CD4-positive, alpha-beta T cell (primary cell): ENCODE measurements around the gene PRICKLE1. TPM values are rescaled to one million over a fixed set of nuclear protein-coding genes. Genes with fewer than 3 reads are reported as not detected.

Experiments used
- ATAC-seq: fragments of 200-7000 bp; cut with Tn5 transposase; one replicate; pipeline ENCODE4 v1.10.0; 2022; ENCODE audit warnings: mild to moderate bottlenecking; ENCODE audit not compliant: poor library complexity
- CTCF ChIA-PET: fragments of 350-600 bp; sonication (Branson Sonifier 250); formaldehyde crosslinking; loops from one replicate; lab custom pipeline; 2021; ENCODE audit warnings: antibody characterized with exemption, inconsistent platforms; lab: Charles Lee
- POLR2A ChIA-PET: fragments of 350-600 bp; sonication (Branson Sonifier 250); formaldehyde crosslinking; loops from one replicate; lab custom pipeline; 2021; ENCODE audit warnings: antibody characterized with exemption, inconsistent platforms; lab: Charles Lee
- DNase-seq, 14 experiments: peaks; one replicate each; pipeline ENCODE4 v3.0.0-alpha.2; 2013 to 2020; ENCODE audit warnings: mixed read lengths in 2 of 14
- H3K27ac ChIP-seq, 2 donors: one replicate each; pipeline versions ENCODE4 v1.5.1 to v1.7.0; 2013; ENCODE audit warnings: low read length in 2 of 2, low read depth in 1 of 2, mild to moderate bottlenecking in 1 of 2
- H3K27me3 ChIP-seq, 2 experiments: 1 replicate in 1 of 2; 2 replicates in 1 of 2; pipeline versions ENCODE4 v1.6.1 to v1.7.0; 2013; ENCODE audit warnings: low read length in 2 of 2, control low read depth in 1 of 2, mild to moderate bottlenecking in 1 of 2, moderate library complexity in 1 of 2; ENCODE audit not compliant: insufficient read depth in 2 of 2, control insufficient read depth in 1 of 2
- H3K36me3 ChIP-seq: one replicate; pipeline ENCODE4 v1.6.1; 2013; ENCODE audit warnings: low read length, control low read depth; ENCODE audit not compliant: insufficient read depth
- H3K4me1 ChIP-seq: one replicate; pipeline ENCODE4 v1.6.1; 2013; ENCODE audit warnings: low read length, control low read depth; ENCODE audit not compliant: insufficient read depth
- H3K4me3 ChIP-seq: one replicate; pipeline ENCODE4 v1.5.1; 2013; ENCODE audit warnings: mild to moderate bottlenecking, low read length, moderate library complexity
- H3K9me3 ChIP-seq, 2 experiments: 1 replicate in 1 of 2; 2 replicates in 1 of 2; pipeline versions ENCODE4 v1.6.1 to v1.7.0; 2013; ENCODE audit warnings: low read length in 2 of 2, mild to moderate bottlenecking in 2 of 2, control low read depth in 1 of 2, moderate library complexity in 1 of 2; ENCODE audit not compliant: control insufficient read depth in 1 of 2, insufficient read depth in 1 of 2
- H3K27ac Mint-ChIP-seq: one replicate; pipeline ENCODE4 v1.8.0; 2020; ENCODE audit warnings: mixed read lengths
- H3K27me3 Mint-ChIP-seq: one replicate; pipeline ENCODE4 v1.8.0; 2021; ENCODE audit warnings: mixed read lengths
- H3K36me3 Mint-ChIP-seq: one replicate; pipeline ENCODE4 v1.8.0; 2021; ENCODE audit warnings: low read depth, mixed read lengths
- H3K4me1 Mint-ChIP-seq: one replicate; pipeline ENCODE4 v1.8.0; 2021; ENCODE audit warnings: low read depth, mixed read lengths
- H3K4me3 Mint-ChIP-seq: one replicate; pipeline ENCODE4 v1.8.0; 2020; ENCODE audit warnings: mild to moderate bottlenecking, mixed read lengths
- H3K9me3 Mint-ChIP-seq: one replicate; pipeline ENCODE4 v1.8.0; 2020; ENCODE audit warnings: mixed read lengths
- intact Hi-C, 2 experiments: fragments of 100-400 bp; cut with DNase I in 1 of 2; cut with micrococcal nuclease in 1 of 2; formaldehyde crosslinking; loops; one replicate each; pipeline versions ENCODE4 v1.15.1 to v1.9.0; 2023 to 2025; cut with DNase I, micrococcal nuclease
- total RNA-seq, 174 experiments: library from RNA in 2 of 174; stranded (reverse) in 2 of 174; gene quantifications; one replicate each; pipeline ENCODE4 v1.2.3 and lab custom pipeline; 2021 to 2026
- TF ChIP-seq, protein P1 (sequence below): fragments of 200-600 bp; IDR thresholded peaks from one replicate; pipeline ENCODE4 v1.8.0; 2022; ENCODE audit warnings: antibody characterized with exemption, mild to moderate bottlenecking

PRICKLE1 gene
- total RNA-seq, 2 experiments from 2014 or later: not detected

DNA sequence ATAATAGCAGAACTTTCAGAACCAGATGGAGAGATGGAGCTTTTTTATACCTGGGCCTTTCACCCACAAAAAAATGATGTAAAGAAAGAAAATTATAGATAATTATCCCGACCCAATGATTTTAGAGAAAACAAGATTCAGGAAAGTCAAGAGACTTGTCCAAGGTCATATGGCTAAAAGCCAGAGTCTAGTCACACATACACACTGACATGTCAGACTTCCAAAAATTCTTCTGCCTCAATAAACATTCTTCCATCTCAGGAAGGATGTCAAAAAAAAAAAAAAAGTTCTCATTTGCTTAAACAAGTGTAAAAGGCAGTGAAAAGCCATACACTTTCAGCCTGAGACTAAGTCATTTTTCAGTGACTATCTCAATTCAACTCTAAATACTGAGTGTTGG is 116.0 kb downstream of the PRICKLE1 start:
- Histone ChIP-seq H3K9me3 (peaks cover 0 to 5% of the 10 kb centered on the region in 2 experiments), H3K27ac (no peak overlapping the region), H3K4me1 (no peaks in the 10 kb centered on the region), H3K4me3 (no peak overlapping the region), H3K27me3 (peaks cover 6 to 16% of the 10 kb centered on the region in 2 experiments), H3K36me3 (no peaks in the 10 kb centered on the region)
- ChIA-PET POLR2A (no interaction called here), CTCF (no interaction called here)
- no peak for ATAC-seq
- DNase-seq: no peak
- no peak overlapping the region for H3K27ac Mint-ChIP-seq
- H3K4me1 Mint-ChIP-seq: peaks cover 17% of the 10 kb centered on the region
- no peaks in the 10 kb centered on the region for H3K36me3 Mint-ChIP-seq
- TF ChIP-seq, protein P1, sequence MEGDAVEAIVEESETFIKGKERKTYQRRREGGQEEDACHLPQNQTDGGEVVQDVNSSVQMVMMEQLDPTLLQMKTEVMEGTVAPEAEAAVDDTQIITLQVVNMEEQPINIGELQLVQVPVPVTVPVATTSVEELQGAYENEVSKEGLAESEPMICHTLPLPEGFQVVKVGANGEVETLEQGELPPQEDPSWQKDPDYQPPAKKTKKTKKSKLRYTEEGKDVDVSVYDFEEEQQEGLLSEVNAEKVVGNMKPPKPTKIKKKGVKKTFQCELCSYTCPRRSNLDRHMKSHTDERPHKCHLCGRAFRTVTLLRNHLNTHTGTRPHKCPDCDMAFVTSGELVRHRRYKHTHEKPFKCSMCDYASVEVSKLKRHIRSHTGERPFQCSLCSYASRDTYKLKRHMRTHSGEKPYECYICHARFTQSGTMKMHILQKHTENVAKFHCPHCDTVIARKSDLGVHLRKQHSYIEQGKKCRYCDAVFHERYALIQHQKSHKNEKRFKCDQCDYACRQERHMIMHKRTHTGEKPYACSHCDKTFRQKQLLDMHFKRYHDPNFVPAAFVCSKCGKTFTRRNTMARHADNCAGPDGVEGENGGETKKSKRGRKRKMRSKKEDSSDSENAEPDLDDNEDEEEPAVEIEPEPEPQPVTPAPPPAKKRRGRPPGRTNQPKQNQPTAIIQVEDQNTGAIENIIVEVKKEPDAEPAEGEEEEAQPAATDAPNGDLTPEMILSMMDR: no peak
- no peak overlapping the region for H3K4me3 Mint-ChIP-seq
- intact Hi-C loops: no loop called here
- H3K9me3 Mint-ChIP-seq: no peaks in the 10 kb centered on the region
- peaks cover 62% of the 10 kb centered on the region for H3K27me3 Mint-ChIP-seq

DNA sequence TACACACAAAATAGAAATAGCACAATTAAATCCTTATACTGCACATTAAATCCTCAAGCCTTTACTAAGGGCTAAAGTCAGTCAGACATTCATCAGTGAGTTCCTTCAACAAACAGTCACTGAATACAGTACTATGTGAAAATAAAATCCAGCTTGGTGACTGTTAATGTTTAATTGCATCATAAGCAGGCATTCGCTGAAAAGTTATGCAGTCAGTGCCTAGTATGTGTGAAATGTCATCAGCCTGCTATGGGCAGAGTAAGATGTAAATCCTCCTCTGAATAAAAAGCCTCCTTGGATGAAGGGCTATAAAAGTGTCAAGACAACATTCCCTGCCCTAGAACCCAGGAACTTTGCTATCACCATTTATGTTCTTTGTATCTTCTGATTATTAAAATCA is 116.4 kb downstream of the PRICKLE1 start:
- Mint-ChIP-seq H3K4me1 (peaks cover 21% of the 10 kb centered on the region), H3K36me3 (no peaks in the 10 kb centered on the region), H3K27me3 (peaks cover 62% of the 10 kb centered on the region), H3K4me3 (no peak overlapping the region), H3K9me3 (no peaks in the 10 kb centered on the region), H3K27ac (no peak overlapping the region)
- intact Hi-C loops: no loop called here
- Histone ChIP-seq H3K9me3 (peaks cover 0 to 5% of the 10 kb centered on the region in 2 experiments), H3K27me3 (peaks cover 3 to 12% of the 10 kb centered on the region in 2 experiments), H3K4me3 (no peak overlapping the region), H3K4me1 (no peaks in the 10 kb centered on the region), H3K27ac (no peak overlapping the region), H3K36me3 (no peaks in the 10 kb centered on the region)
- DNase-seq: no peak
- ChIA-PET CTCF (no interaction called here), POLR2A (no interaction called here)
- no peak for ATAC-seq
- TF ChIP-seq, protein P1: no peak

DNA sequence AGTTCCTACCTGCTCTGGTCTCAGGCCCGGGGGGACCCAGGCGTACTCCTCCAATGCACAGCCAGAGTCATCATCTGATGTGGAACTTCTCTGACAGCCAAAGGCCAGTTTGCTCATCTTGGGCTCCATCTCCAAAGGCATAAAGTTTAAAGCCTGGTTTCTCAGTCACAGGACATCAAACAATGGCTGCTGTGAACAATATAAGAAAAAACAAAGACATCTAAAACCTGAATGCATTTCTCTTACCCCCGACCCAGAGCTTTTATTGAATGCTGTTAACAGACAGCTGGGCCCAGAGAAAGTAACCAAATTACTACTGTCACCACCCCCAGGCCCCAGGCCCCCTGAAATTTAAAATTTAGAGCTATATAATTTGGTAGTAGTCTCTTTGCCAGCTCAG is 117.2 kb downstream of the PRICKLE1 start:
- ChIA-PET CTCF (no interaction called here), POLR2A (no interaction called here)
- Mint-ChIP-seq H3K9me3 (no peaks in the 10 kb centered on the region), H3K4me1 (peaks cover 21% of the 10 kb centered on the region), H3K4me3 (no peak overlapping the region), H3K27me3 (peaks cover 55% of the 10 kb centered on the region), H3K27ac (no peak overlapping the region), H3K36me3 (no peaks in the 10 kb centered on the region)
- Histone ChIP-seq H3K27me3 (peaks cover 0 to 12% of the 10 kb centered on the region in 2 experiments), H3K4me3 (no peak overlapping the region), H3K36me3 (no peaks in the 10 kb centered on the region), H3K27ac (no peak overlapping the region), H3K9me3 (peaks cover 0 to 5% of the 10 kb centered on the region in 2 experiments), H3K4me1 (no peaks in the 10 kb centered on the region)
- TF ChIP-seq, protein P1: no peak
- DNase-seq (no peak), ATAC-seq (no peak)
- intact Hi-C loops: no loop called here
